Heart left ventricle (tissue), 16 donors: Measurements from ENCODE around the gene NDOR1. TPM values are rescaled to one million over a fixed set of nuclear protein-coding genes. Genes with fewer than 3 reads are reported as not detected.

Experiments
- ATAC-seq, 4 donors: fragments of 200-7000 bp; cut with Tn5 transposase; one replicate each; pipeline ENCODE4 v1.9.1; 2020 to 2022; ENCODE audit warnings: moderate library complexity in 4 of 4, mild to moderate bottlenecking in 3 of 4, moderate number of reproducible peaks in 1 of 4
- DNase-seq, 5 donors: peaks; one replicate each; pipeline ENCODE4 v3.0.0-alpha.2; 2020
- H3K27ac ChIP-seq, 12 donors: fragments of 200-600 bp; sonication (generic) in 4 of 12; one replicate each; pipeline versions ENCODE4 v1.5.0 to v1.8.0; 2016 to 2022; ENCODE audit warnings: mild to moderate bottlenecking in 2 of 12
- H3K27me3 ChIP-seq, 9 donors: fragments of 200-600 bp; sonication (generic) in 2 of 9; one replicate each; pipeline versions ENCODE4 v1.5.1 to v1.8.0; 2016 to 2022; ENCODE audit warnings: mild to moderate bottlenecking in 3 of 9
- H3K36me3 ChIP-seq, 9 donors: fragments of 200-600 bp; sonication (generic) in 2 of 9; one replicate each; pipeline versions ENCODE4 v1.5.0 to v1.8.0; 2018 to 2022; ENCODE audit warnings: mild to moderate bottlenecking in 2 of 9
- H3K4me1 ChIP-seq, 12 donors: fragments of 200-600 bp; sonication (generic) in 4 of 12; one replicate each; pipeline versions ENCODE4 v1.5.0 to v1.8.0; 2016 to 2022; ENCODE audit warnings: mild to moderate bottlenecking in 3 of 12
- H3K4me3 ChIP-seq, 12 donors: fragments of 200-600 bp; sonication (generic) in 4 of 12; one replicate each; pipeline versions ENCODE4 v1.5.0 to v1.8.0; 2017 to 2022; ENCODE audit warnings: mild to moderate bottlenecking in 9 of 12, moderate library complexity in 4 of 12
- H3K9me3 ChIP-seq, 12 donors: fragments of 200-600 bp; sonication (generic) in 4 of 12; one replicate each; pipeline versions ENCODE4 v1.5.0 to v1.8.0; 2016 to 2022; ENCODE audit warnings: mild to moderate bottlenecking in 1 of 12
- CTCF ChIP-seq, 12 donors: fragments of 200-600 bp; sonication (generic) in 4 of 12; IDR thresholded peaks; one replicate each; pipeline versions ENCODE4 v1.5.0 to v1.8.0; 2018 to 2022; ENCODE audit warnings: antibody characterized with exemption in 12 of 12, mild to moderate bottlenecking in 5 of 12
- POLR2A ChIP-seq, 2 donors: fragments of 450-650 bp; IDR thresholded peaks; one replicate each; pipeline ENCODE4 v1.6.1; 2017; ENCODE audit warnings: antibody characterized with exemption in 2 of 2, mild to moderate bottlenecking in 2 of 2, moderate library complexity in 2 of 2
- WGBS, 4 donors: extraction: QIAGEN DNeasy Blood & Tissue Kit in 2 of 4; methylation state at CpG; one replicate each; pipeline versions ENCODE4 v1.1.5 to v1.1.7; 2013 to 2018; 5-methylcytosine and 5-hydroxymethylcytosine counted together
- intact Hi-C, 10 donors: fragments of 100-400 bp; cut with DNase I; formaldehyde crosslinking; loops; one replicate each; pipeline versions ENCODE4 v1.11.1 to v1.14.2; 2022
- polyA plus RNA-seq, 2 donors: library from polyadenylated mRNA; stranded (reverse); fragments of 200-250 nt; gene quantifications; one replicate each; pipeline ENCODE4 v1.2.3, GENCODE V29; 2013
- total RNA-seq, 9 donors: library from RNA; depleted of rRNA in 2 of 9; stranded (reverse); fragments of >200 nt in 2 of 9; fragmentation: NEBNext Ultra II Directional in 3 of 9; extraction: Animal tissue kit (Norgen Biotek cat#: 25700) in 3 of 9; gene quantifications; one replicate each; pipeline versions ENCODE4 v1.1.0 to v1.2.4, GENCODE V29; 2016 to 2023
- donor health status: ischemic (EF 13 %, LVEDD 7.1; RV severe dilation, severe dysfunction).
- donor health status: healthy with polysubstance abuse.
- donor health status: DM: no; HTN: yes; CAD: no.
- donor health status: DM: no; HTN: no; CAD: no.
- donor health status: ischemic (EF 25% LVEDD 6.9; RV normal size, moderate dysfunction).
- donor health status: ischemic (EF 25% LVEDD 5.7; RV mildly dilated, moderate dysfunction).
- donor health status: healthy.
- donor health status: DM: yes; HTN: yes; CAD: no.
- donor health status: ischemic (EF 35%, LVEDD 5.7; RV mildly dilated, moderate dysfunction).
- donor health status: nonischemic (EF 11% LVEDD 7.7; RV severe dilation, severe dysfunction).
- donor health status: DM: yes; HTN: yes; CAD: no.
- donor health status: PGD.
- donor health status: ischemic (EF 29% LVEDD 5.4; RV normal size, mild dysfunction).
- donor health status: nonischemic (EF 23%, LVEDD 6.1; RV moderate dilation, normal function).

Gene NDOR1
- total and polyA plus RNA-seq, 11 donors, result 4.5 to 9.6 (median 6.2) TPM

- WGBS, 4 donors, result 24 to 50% (median 45%) methylated on average over 3 to 16 of the region's 16 CpGs
- no peaks in the 10 kb centered on the region for H3K9me3 ChIP-seq
- intact Hi-C loops, result loop anchor here in 1 of 10 donors (5.0 kb wide), 1 partner anchor 33 kb away; the partner anchor contains the start of genes CYSRT1 and RNF224
- DNase-seq (peak; percentile 68 to 92 (median 80)), ATAC-seq (peak; percentile 63 to 90 (median 76))
- peak overlapping the region; percentile 26 to 89 (median 66) for H3K27ac ChIP-seq
- peaks cover 13 to 90% (median 66%) of the 10 kb centered on the region in 12 donors for H3K4me1 ChIP-seq
- H3K27me3 ChIP-seq, result no peaks in the 10 kb centered on the region
- peaks cover 0 to 30% (median 24%) of the 10 kb centered on the region in 9 donors for H3K36me3 ChIP-seq
- peak overlapping the region in 6 of 12 donors; percentile 10 to 37 (median 30) for H3K4me3 ChIP-seq
- TF ChIP-seq CTCF (IDR thresholded peaks at IDR 0.05) (no peak), POLR2A (IDR thresholded peaks at IDR 0.05) (no peak)
Observed at GRCh38 chr9:137194388-137194787, 11.1 kb upstream of the NDOR1 start.

- Histone ChIP-seq H3K36me3 (peaks cover 0 to 27% (median 22%) of the 10 kb centered on the region in 9 donors), H3K9me3 (no peaks in the 10 kb centered on the region), H3K4me3 (peak overlapping the region in 4 of 12 donors; percentile 12 to 37 (median 30)), H3K27me3 (no peaks in the 10 kb centered on the region), H3K4me1 (peaks cover 12 to 90% (median 65%) of the 10 kb centered on the region in 12 donors), H3K27ac (peak overlapping the region in 11 of 12 donors; percentile 38 to 89 (median 70))
- DNase-seq (no peak), ATAC-seq (no peak)
- WGBS, 4 donors, result 71 to 87% (median 75%) methylated on average over 4 to 10 of the region's 10 CpGs
- intact Hi-C loops, result loop anchor here in 1 of 10 donors (5.0 kb wide), 1 partner anchor 32 kb away; the partner anchor contains the start of genes CYSRT1 and RNF224
- TF ChIP-seq CTCF (IDR thresholded peaks at IDR 0.05) (no peak), POLR2A (IDR thresholded peaks at IDR 0.05) (no peak)
Observed at GRCh38 chr9:137194909-137195308, 10.6 kb upstream of the NDOR1 start.

GRCh38 chr9:137195525-137196220 lies 9.8 kb upstream of the NDOR1 start:
- H3K36me3 ChIP-seq, result peaks cover 0 to 19% (median 15%) of the 10 kb centered on the region in 9 donors
- H3K27me3 ChIP-seq, result no peaks in the 10 kb centered on the region
- peaks cover 5 to 83% (median 58%) of the 10 kb centered on the region in 12 donors for H3K4me1 ChIP-seq
- TF ChIP-seq POLR2A (IDR thresholded peaks at IDR 0.05) (no peak), CTCF (IDR thresholded peaks at IDR 0.05) (no peak)
- H3K4me3 ChIP-seq, result no peak overlapping the region
- intact Hi-C loops, result no loop called here
- ATAC-seq (no peak), DNase-seq (no peak)
- no peaks in the 10 kb centered on the region for H3K9me3 ChIP-seq
- WGBS, 4 donors, result 55 to 74% (median 68%) methylated on average over 15 to 21 of the region's 21 CpGs
- peak overlapping the region in 2 of 12 donors; percentile 75 to 89 for H3K27ac ChIP-seq
